HCT116 (cell line): ENCODE measurements around the gene SEMA3C. TPM values are rescaled to one million over a fixed set of nuclear protein-coding genes. Genes with fewer than 3 reads are reported as not detected.
A peak's percentile ranks its signal among the peaks of the same experiment; 100 is the strongest.

Source experiments
- ATAC-seq: fragments of 200-7000 bp; cut with Tn5 transposase; 2 replicates; pipeline ENCODE4 v1.9.1; 2020; ENCODE audit warnings: mild to moderate bottlenecking, moderate library complexity
- BruUV-seq: library from RNA; stranded (reverse); fragments of 400-500 nt; replicated peaks from 2 replicates; lab custom pipeline; 2021; lab: Mats Ljungman, UMichigan
- CTCF ChIA-PET: fragments of 300-600 bp; sonication (Branson Sonifier 250); formaldehyde crosslinking; loops from one replicate; lab custom pipeline; 2021; ENCODE audit warnings: antibody characterized with exemption; lab: Charles Lee
- POLR2A ChIA-PET: fragments of 300-600, 350-600 bp; sonication (Branson Sonifier 250); formaldehyde crosslinking; loops from one replicate; lab custom pipeline; 2021; ENCODE audit warnings: antibody characterized with exemption; lab: Charles Lee
- RAD21 ChIA-PET, 2 experiments: fragments of 300-600 bp; sonication (Branson Sonifier 250); formaldehyde crosslinking; loops; one replicate each; lab custom pipeline; 2023; ENCODE audit warnings: low total read pairs in 2 of 2; ENCODE audit not compliant: uncharacterized antibody in 2 of 2, unreplicated experiment in 2 of 2, low non-redundant PET in 1 of 2; lab: Charles Lee
- DNase-seq: peaks from one replicate; pipeline ENCODE4 v3.0.0-alpha.2; 2010; ENCODE audit warnings: low read depth, low spot score
- H2AFZ ChIP-seq: fragments of 200-600 bp; shearing (Covaris generic), sonication (generic); 2 replicates; pipeline ENCODE4 v1.6.1; 2017; ENCODE audit warnings: low read depth, mixed run types, mixed read lengths, antibody characterized with exemption, low read length; ENCODE audit not compliant: poor library complexity, severe bottlenecking
- H3K27ac ChIP-seq: 2 replicates; pipeline ENCODE4 v1.5.1; 2012; ENCODE audit warnings: low read depth, low read length
- H3K27me3 ChIP-seq: fragments of 200-600 bp; sonication (generic); 2 replicates; pipeline ENCODE4 v1.6.1; 2016; ENCODE audit warnings: mixed run types, low read length, mixed read lengths; ENCODE audit not compliant: insufficient read depth
- H3K36me3 ChIP-seq, 2 experiments: fragments of 200-500 bp in 1 of 2; fragments of 200-600 bp in 1 of 2; sonication (Bioruptor generic) in 1 of 2; sonication (generic) in 1 of 2; 2 replicates each; pipeline versions ENCODE4 v1.5.1 to v1.6.1; 2014 to 2016; ENCODE audit warnings: low read length in 2 of 2, inconsistent platforms in 1 of 2, mixed read lengths in 1 of 2, mixed run types in 1 of 2; ENCODE audit not compliant: insufficient read depth in 2 of 2, control insufficient read depth in 1 of 2
- H3K4me1 ChIP-seq, 2 experiments: fragments of 200-600 bp in 1 of 2; sonication (generic) in 1 of 2; 2 replicates each; pipeline versions ENCODE4 v1.5.1 to v1.6.1; 2012 to 2017; ENCODE audit warnings: low read length in 2 of 2, inconsistent platforms in 1 of 2, mild to moderate bottlenecking in 1 of 2, mixed read lengths in 1 of 2, mixed run types in 1 of 2, moderate library complexity in 1 of 2; ENCODE audit not compliant: insufficient read depth in 2 of 2, control insufficient read depth in 1 of 2
- H3K4me2 ChIP-seq: fragments of 200-600 bp; sonication (generic); 2 replicates; pipeline ENCODE4 v1.6.1; 2017; ENCODE audit warnings: mixed run types, low read length, mixed read lengths
- H3K4me3 ChIP-seq, 2 experiments: fragments of 200-600 bp in 1 of 2; sonication (generic) in 1 of 2; replicated peaks in 1 of 2; 2 replicates each; pipeline ENCODE4 v1.5.1; 2011 to 2016; ENCODE audit warnings: low read length in 2 of 2, control low read depth in 1 of 2, low read depth in 1 of 2, mild to moderate bottlenecking in 1 of 2, mixed read lengths in 1 of 2, mixed run types in 1 of 2
- H3K79me2 ChIP-seq: fragments of 200-600 bp; sonication (generic); 2 replicates; pipeline ENCODE4 v1.6.1; 2017; ENCODE audit warnings: mild to moderate bottlenecking, mixed run types, low read length, moderate library complexity, mixed read lengths; ENCODE audit not compliant: insufficient read depth
- H3K9ac ChIP-seq: fragments of 200-600 bp; sonication (generic); 2 replicates; pipeline ENCODE4 v1.6.1; 2016; ENCODE audit warnings: low read length, mixed read lengths
- H3K9me2 ChIP-seq: fragments of 200-600 bp; sonication (generic), shearing (Covaris generic); 2 replicates; pipeline ENCODE4 v1.6.1; 2017; ENCODE audit warnings: mixed run types, mild to moderate bottlenecking, moderate library complexity; ENCODE audit not compliant: insufficient read depth
- H3K9me3 ChIP-seq, 2 experiments: fragments of 200-500 bp in 1 of 2; fragments of 200-600 bp in 1 of 2; sonication (Bioruptor generic) in 1 of 2; sonication (generic) in 1 of 2; 2 replicates each; pipeline ENCODE4 v1.6.1; 2014 to 2017; ENCODE audit warnings: low read length in 2 of 2, mixed read lengths in 2 of 2, inconsistent platforms in 1 of 2, low read depth in 1 of 2, mild to moderate bottlenecking in 1 of 2, mixed run types in 1 of 2, moderate library complexity in 1 of 2; ENCODE audit not compliant: control insufficient read depth in 1 of 2, insufficient read depth in 1 of 2
- H4K20me1 ChIP-seq: fragments of 200-600 bp; sonication (generic), shearing (Covaris generic); 2 replicates; pipeline ENCODE4 v1.6.1; 2017; ENCODE audit warnings: mixed run types, mild to moderate bottlenecking, moderate library complexity; ENCODE audit not compliant: insufficient read depth
- ELF1 ChIP-seq: IDR thresholded peaks from 2 replicates; pipeline ENCODE4 v1.6.1; 2012; ENCODE audit warnings: low read depth, borderline replicate concordance
- EZH2phosphoT487 ChIP-seq: fragments of 200-600 bp; IDR thresholded peaks from 2 replicates; pipeline ENCODE4 v1.6.1; 2018; ENCODE audit warnings: antibody characterized with exemption, borderline replicate concordance
- FOSL1 ChIP-seq: IDR thresholded peaks from 2 replicates; pipeline ENCODE4 v1.6.1; 2012; ENCODE audit warnings: low read depth
- SP1 ChIP-seq: IDR thresholded peaks from 2 replicates; pipeline ENCODE4 v1.6.1; 2012; ENCODE audit warnings: low read depth
- SRF ChIP-seq: IDR thresholded peaks from 2 replicates; pipeline ENCODE4 v1.6.1; 2012; ENCODE audit warnings: low read depth
- TCF7L2 ChIP-seq: IDR thresholded peaks from 2 replicates; pipeline ENCODE4 v1.7.0; 2011; ENCODE audit warnings: borderline replicate concordance, inconsistent platforms; ENCODE audit not compliant: insufficient read depth, insufficient read length; ENCODE audit errors: extremely low read depth
- ZNF274 ChIP-seq: fragments of 200-500 bp; sonication (Bioruptor generic); IDR thresholded peaks from 2 replicates; pipeline ENCODE4 v1.6.1; 2014; ENCODE audit warnings: mild to moderate bottlenecking, low read depth, low read length, inconsistent platforms
- intact Hi-C: fragments of 100-400 bp; cut with micrococcal nuclease; formaldehyde crosslinking; loops from 2 replicates; pipeline ENCODE4 v1.10.0; 2022
- total RNA-seq: library from RNA; stranded (reverse); gene quantifications from one replicate; pipeline ENCODE4 v1.2.1, GENCODE V29; 2021; ENCODE audit not compliant: unreplicated experiment
- TF ChIP-seq, protein P1 (sequence below), 3 experiments: fragments of 200-600 bp in 1 of 3; sonication (generic) in 1 of 3; IDR thresholded peaks in 2 of 3; conservative IDR thresholded peaks in 1 of 3; 2 replicates each; pipeline ENCODE4 v1.5.1; 2012 to 2017; ENCODE audit warnings: low read depth in 2 of 3, low read length in 2 of 3, antibody characterized with exemption in 1 of 3, borderline replicate concordance in 1 of 3, control low read depth in 1 of 3, mild to moderate bottlenecking in 1 of 3, mixed read lengths in 1 of 3, mixed run types in 1 of 3, moderate library complexity in 1 of 3; ENCODE audit not compliant: insufficient read depth in 1 of 3

Gene SEMA3C
- total RNA-seq, 1 experiment from 2014 or later: 25.3 TPM

DNA sequence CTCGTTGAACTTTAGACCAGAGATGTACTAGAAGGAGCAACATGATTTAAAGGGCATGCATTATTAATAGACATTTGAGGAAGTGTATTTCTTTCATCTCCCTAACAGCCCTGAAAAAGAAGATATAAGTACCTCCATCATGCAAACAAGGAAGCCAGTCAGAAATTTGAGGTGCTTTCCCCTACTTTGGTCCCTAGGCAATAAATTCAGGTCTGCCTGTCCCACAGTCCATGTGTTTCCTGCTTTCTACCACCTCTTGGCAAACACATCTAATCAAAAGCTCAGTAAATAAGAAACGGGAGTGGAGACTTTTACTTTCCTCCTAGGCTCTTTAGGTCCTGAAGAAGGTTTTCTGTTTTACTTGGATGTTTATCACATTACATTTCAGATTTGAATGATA, 5.2 kb upstream of the SEMA3C start:
- Histone ChIP-seq H3K79me2 (no peaks in the 10 kb centered on the region), H3K4me2 (no peak overlapping the region), H3K27ac (no peak overlapping the region), H4K20me1 (no peaks in the 10 kb centered on the region), H3K9me3 (no peaks in the 10 kb centered on the region), H3K27me3 (no peaks in the 10 kb centered on the region), H3K4me1 (peaks cover 19 to 27% of the 10 kb centered on the region in 2 experiments; a peak in 3 of 4 replicates), H3K9me2 (no peaks in the 10 kb centered on the region), H2AFZ (peak overlapping the region; percentile 70), H3K36me3 (no peaks in the 10 kb centered on the region), H3K4me3 (no peak overlapping the region), H3K9ac (no peak overlapping the region)
- BruUV-seq: no TSS peak
- intact Hi-C loops: loop anchor here (5.0 kb wide), 3 partner anchors 238 to 523 kb away; no protein-coding TSS in a partner anchor
- ChIA-PET RAD21 (no interaction called here), POLR2A (no interaction called here), CTCF (no interaction called here)
- no peak for DNase-seq
- TF ChIP-seq ZNF274 (no peak), TCF7L2 (no peak), SP1 (no peak)
- ATAC-seq: no peak

DNA sequence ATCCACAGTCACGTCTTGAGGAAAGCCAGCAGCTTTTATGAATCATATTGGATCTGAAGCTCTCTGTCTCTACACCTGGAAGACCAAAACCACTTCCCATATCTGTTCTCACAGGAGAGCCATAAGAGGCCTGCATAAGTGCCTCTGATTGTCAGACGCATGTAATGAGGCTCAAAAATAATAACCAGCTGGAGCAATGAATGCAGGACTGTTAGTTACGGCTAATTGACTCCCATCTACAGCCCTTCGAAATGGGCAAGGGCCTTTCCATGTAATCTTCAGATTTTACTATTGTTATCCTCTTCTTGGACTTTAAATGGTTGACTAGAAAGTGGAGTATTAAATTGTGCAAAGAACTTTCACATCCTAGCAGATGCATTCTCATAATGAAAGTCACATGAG, 4.4 kb upstream of the SEMA3C start:
- no peaks in the 10 kb centered on the region for H3K9me3 ChIP-seq
- intact Hi-C loops: loop anchor here (5.0 kb wide), 3 partner anchors 239 to 524 kb away; no protein-coding TSS in a partner anchor
- no peak overlapping the region for H3K9ac ChIP-seq
- no peak overlapping the region for H3K27ac ChIP-seq
- peak overlapping the region; percentile 51 for H2AFZ ChIP-seq
- no peaks in the 10 kb centered on the region for H4K20me1 ChIP-seq
- ChIA-PET RAD21 (no interaction called here), POLR2A (no interaction called here), CTCF (no interaction called here)
- H3K4me2 ChIP-seq: no peak overlapping the region
- H3K36me3 ChIP-seq: no peaks in the 10 kb centered on the region
- BruUV-seq: no TSS peak
- ATAC-seq: no peak
- no peaks in the 10 kb centered on the region for H3K27me3 ChIP-seq
- no peak overlapping the region for H3K4me3 ChIP-seq
- peaks cover 19 to 27% of the 10 kb centered on the region in 2 experiments; a peak in 3 of 4 replicates for H3K4me1 ChIP-seq
- H3K9me2 ChIP-seq: no peaks in the 10 kb centered on the region
- H3K79me2 ChIP-seq: peaks cover under 1% of the 10 kb centered on the region; the same call in 1 of the 2 replicates
- TF ChIP-seq, protein P1, sequence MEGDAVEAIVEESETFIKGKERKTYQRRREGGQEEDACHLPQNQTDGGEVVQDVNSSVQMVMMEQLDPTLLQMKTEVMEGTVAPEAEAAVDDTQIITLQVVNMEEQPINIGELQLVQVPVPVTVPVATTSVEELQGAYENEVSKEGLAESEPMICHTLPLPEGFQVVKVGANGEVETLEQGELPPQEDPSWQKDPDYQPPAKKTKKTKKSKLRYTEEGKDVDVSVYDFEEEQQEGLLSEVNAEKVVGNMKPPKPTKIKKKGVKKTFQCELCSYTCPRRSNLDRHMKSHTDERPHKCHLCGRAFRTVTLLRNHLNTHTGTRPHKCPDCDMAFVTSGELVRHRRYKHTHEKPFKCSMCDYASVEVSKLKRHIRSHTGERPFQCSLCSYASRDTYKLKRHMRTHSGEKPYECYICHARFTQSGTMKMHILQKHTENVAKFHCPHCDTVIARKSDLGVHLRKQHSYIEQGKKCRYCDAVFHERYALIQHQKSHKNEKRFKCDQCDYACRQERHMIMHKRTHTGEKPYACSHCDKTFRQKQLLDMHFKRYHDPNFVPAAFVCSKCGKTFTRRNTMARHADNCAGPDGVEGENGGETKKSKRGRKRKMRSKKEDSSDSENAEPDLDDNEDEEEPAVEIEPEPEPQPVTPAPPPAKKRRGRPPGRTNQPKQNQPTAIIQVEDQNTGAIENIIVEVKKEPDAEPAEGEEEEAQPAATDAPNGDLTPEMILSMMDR (IDR thresholded peaks at IDR 0.05 in 2 of 3, conservative IDR thresholded peaks at IDR 0.05 in 1 of 3; ENCODE audit: borderline replicate concordance in 1 of 3, insufficient read depth in 1 of 3, low read depth in 2 of 3, low read length in 2 of 3): no peak
- TF ChIP-seq FOSL1: no peak
- no peak for TF ChIP-seq SRF
- TF ChIP-seq ELF1: no peak
- TF ChIP-seq TCF7L2: no peak
- TF ChIP-seq EZH2phosphoT487: no peak
- TF ChIP-seq ZNF274: no peak
- no peak for DNase-seq
